HTERT RPE-1 (cell line): ENCODE measurements around the gene CCT6A.
"Not testable (repeated sequence)": the region's sequence is repeated elsewhere in the genome, so short reads cannot be mapped to it uniquely, and the experiment has no call there.

Source experiments
- in situ Hi-C: fragments of 300-500 bp; cut with MboI; formaldehyde crosslinking; loops from 4 replicates; pipeline ENCODE4 v1.14.3; 2020; ENCODE audit warnings: low sequenced_read_pairs

The CCT6A gene

GRCh38 chr7:56051339-56052191, at the start of gene CCT6A, which contains the start of gene PSPH:
Gene CCT6A, plus strand, starts transcription at chr7:56051765. Its CDS starts 84 bp downstream, at chr7:56051849.
Gene PSPH, minus strand, starts transcription at chr7:56051444. Its CDS starts 30,232 bp downstream, at chr7:56021212.
- in situ Hi-C loops: no loop called here

GRCh38 chr7:56003749-56004148, 47.8 kb upstream of the CCT6A start:
- in situ Hi-C loops: no loop called here

GRCh38 chr7:56007167-56007652, 44.4 kb upstream of the CCT6A start:
- in situ Hi-C loops: no loop called here

- in situ Hi-C loops: no loop called here
These were observed 43.7 kb upstream of the CCT6A start for GRCh38 chr7:56007891-56008290.

- in situ Hi-C loops: no loop called here
These were observed 41.9 kb upstream of the CCT6A start for GRCh38 chr7:56009695-56010094.

GRCh38 chr7:56017015-56017414, 34.5 kb upstream of the CCT6A start:
- in situ Hi-C loops: not testable (repeated sequence)

GRCh38 chr7:56019501-56019900, 32.1 kb upstream of the CCT6A start:
- in situ Hi-C loops: no loop called here

GRCh38 chr7:56023500-56023899, 28.1 kb upstream of the CCT6A start:
- in situ Hi-C loops: no loop called here

- in situ Hi-C loops: no loop called here
These were observed 25.0 kb upstream of the CCT6A start for GRCh38 chr7:56026538-56026937.

- in situ Hi-C loops: no loop called here
These were observed 22.5 kb upstream of the CCT6A start for GRCh38 chr7:56028942-56029630.

GRCh38 chr7:56030340-56030739, 21.2 kb upstream of the CCT6A start:
- in situ Hi-C loops: no loop called here

- in situ Hi-C loops: not testable (repeated sequence)
These were observed 20.0 kb upstream of the CCT6A start for GRCh38 chr7:56031556-56031955.

- in situ Hi-C loops: not testable (repeated sequence)
These were observed 19.0 kb upstream of the CCT6A start for GRCh38 chr7:56032578-56032977.

- in situ Hi-C loops: no loop called here
These were observed 17.7 kb upstream of the CCT6A start for GRCh38 chr7:56033671-56034432.

- in situ Hi-C loops: no loop called here
These were observed 10.8 kb upstream of the CCT6A start for GRCh38 chr7:56040730-56041129.

- in situ Hi-C loops: not testable (repeated sequence)
These were observed 5.8 kb upstream of the CCT6A start for GRCh38 chr7:56045758-56046157.

GRCh38 chr7:56046721-56047445, 4.7 kb upstream of the CCT6A start:
- in situ Hi-C loops: no loop called here

- in situ Hi-C loops: not testable (repeated sequence)
These were observed 4.0 kb upstream of the CCT6A start for GRCh38 chr7:56047446-56048116.

- in situ Hi-C loops: no loop called here
These were observed 3.3 kb upstream of the CCT6A start for GRCh38 chr7:56048245-56048644.

- in situ Hi-C loops: not testable (repeated sequence)
These were observed 2.8 kb upstream of the CCT6A start for GRCh38 chr7:56048763-56049162.
